GM12872 (cell line): ENCODE results near the gene HIPK1.

ENCODE experiments used
- TF ChIP-seq, protein P1 (sequence below): IDR thresholded peaks from 3 replicates; pipeline ENCODE4 v1.5.1; 2011; ENCODE audit warnings: low read depth, mild to moderate bottlenecking, low read length, moderate library complexity; ENCODE audit not compliant: insufficient read depth

Gene HIPK1

DNA sequence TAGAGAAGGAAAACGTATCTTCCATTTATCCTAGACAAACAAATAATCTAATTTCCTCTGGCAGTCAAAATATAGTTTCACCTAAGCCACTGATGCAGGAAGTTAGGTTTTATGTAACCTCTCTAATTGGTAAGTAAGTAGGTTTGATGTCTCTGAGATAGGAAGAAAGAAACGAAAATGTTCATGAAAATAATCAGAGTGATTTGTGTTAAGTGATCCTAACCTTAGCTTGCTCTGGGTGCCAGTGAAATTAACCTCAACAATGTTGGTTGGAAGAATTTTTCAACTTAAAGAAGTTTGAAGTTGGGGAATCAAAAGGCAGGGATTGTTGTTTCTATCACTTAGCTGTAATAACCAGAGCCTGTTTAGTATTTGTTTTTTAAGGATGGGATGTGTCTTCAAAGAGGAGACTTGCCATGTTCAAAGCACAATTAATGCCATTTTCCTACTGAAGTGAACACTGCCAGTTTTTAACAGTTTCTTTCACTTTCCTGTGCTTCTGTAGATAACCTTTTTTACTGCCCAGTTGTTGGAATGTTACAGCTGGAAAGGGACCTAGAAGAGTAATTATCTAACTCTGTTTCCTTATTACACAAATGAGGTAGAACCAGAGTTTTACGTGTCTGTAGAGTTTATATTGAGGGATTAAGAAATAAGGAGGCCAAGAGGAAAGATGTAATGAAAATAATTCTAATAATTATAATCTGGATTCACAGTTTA lies 18.4 kb downstream of the HIPK1 start:
- TF ChIP-seq, protein P1, sequence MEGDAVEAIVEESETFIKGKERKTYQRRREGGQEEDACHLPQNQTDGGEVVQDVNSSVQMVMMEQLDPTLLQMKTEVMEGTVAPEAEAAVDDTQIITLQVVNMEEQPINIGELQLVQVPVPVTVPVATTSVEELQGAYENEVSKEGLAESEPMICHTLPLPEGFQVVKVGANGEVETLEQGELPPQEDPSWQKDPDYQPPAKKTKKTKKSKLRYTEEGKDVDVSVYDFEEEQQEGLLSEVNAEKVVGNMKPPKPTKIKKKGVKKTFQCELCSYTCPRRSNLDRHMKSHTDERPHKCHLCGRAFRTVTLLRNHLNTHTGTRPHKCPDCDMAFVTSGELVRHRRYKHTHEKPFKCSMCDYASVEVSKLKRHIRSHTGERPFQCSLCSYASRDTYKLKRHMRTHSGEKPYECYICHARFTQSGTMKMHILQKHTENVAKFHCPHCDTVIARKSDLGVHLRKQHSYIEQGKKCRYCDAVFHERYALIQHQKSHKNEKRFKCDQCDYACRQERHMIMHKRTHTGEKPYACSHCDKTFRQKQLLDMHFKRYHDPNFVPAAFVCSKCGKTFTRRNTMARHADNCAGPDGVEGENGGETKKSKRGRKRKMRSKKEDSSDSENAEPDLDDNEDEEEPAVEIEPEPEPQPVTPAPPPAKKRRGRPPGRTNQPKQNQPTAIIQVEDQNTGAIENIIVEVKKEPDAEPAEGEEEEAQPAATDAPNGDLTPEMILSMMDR = no peak

DNA sequence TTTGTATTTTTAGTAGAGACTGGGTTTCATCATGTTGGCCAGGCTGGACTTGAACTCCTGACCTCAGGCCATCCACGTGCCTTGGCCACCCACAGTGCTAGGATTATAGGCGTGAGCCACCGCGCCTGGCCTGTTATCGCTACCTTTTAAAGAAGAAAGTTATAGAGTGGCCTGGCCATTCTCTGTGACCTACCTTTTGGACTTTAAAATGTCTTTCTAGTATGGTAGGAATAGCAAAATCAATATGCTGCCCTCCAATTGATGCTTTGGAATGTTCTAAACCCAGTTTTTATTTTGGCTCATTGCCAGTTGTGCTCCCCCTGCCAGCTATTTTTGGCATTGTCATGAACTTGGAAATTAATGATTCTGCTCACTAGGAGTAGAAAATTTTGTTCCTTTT lies 19.9 kb downstream of the HIPK1 start:
- TF ChIP-seq, protein P1 = no peak

DNA sequence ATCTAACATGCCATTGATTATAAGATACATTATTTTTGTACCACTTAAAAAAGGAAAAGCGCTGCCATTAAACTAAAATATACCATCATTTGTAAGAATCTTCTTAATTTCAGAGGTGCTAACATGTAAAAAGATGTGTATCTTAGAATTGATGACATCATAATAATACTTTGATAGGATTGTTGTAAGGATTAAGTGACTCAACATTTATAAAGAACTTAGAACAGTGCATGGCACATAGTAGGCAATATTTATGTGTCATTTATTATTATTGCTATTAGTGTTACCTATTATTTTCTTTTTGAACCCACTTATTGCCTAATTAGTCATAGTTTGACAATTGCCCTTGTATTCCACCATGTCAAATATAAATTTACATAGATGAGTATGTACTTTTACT lies 21.8 kb downstream of the HIPK1 start:
- TF ChIP-seq, protein P1 = no peak

DNA sequence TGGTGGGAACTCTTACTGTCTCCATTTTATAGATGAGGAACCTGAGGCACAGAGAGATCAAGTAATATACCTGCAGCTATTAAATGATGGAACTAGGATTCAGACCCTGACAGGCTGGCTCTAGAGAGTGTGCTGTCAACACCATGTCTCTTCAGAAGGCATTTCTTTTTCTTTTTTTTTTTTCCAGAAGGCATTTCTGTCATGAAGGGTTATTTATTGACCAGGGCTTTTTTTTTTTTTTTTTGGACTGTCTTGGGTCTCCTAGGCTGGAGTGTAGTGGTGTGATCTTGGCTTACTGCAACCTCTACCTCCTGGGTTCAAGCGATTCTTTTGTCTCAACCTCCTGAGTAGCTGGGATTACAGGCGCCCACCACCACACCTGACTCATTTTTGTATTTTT lies 22.6 kb downstream of the HIPK1 start:
- TF ChIP-seq, protein P1 = no peak

DNA sequence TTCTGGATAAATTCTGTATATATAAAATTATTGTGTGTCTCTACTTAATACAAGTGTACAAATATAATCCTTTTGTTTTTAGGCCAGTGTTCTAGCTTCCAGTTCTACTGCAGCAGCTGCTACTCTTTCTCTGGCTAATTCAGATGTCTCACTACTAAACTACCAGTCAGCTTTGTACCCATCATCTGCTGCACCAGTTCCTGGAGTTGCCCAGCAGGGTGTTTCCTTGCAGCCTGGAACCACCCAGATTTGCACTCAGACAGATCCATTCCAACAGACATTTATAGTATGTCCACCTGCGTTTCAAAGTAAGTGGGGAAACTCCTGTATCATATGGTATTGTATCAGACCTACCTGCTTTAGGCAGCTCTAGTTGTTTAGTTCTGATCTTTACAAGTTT lies 28.9 kb downstream of the HIPK1 start:
- TF ChIP-seq, protein P1 = no peak

DNA sequence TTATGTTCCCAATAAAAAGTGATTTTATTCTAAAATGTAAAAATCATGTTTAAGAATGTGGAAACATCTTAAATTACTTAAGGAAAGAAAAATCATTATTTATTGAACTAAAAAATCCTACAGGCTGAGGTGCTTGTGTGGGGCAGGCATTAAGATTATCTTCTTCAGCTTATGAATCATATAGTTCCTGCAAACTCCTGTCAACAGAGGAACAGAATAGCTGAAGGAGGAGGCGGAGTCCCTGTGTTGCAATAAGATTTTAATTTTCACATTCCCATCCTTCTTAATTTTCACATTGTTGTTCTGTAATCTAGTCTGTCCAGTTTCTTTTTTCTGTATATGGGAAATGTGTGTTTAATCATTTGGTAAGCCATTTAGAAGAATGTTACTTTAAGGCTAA lies 29.6 kb downstream of the HIPK1 start:
- TF ChIP-seq, protein P1 = no peak

DNA sequence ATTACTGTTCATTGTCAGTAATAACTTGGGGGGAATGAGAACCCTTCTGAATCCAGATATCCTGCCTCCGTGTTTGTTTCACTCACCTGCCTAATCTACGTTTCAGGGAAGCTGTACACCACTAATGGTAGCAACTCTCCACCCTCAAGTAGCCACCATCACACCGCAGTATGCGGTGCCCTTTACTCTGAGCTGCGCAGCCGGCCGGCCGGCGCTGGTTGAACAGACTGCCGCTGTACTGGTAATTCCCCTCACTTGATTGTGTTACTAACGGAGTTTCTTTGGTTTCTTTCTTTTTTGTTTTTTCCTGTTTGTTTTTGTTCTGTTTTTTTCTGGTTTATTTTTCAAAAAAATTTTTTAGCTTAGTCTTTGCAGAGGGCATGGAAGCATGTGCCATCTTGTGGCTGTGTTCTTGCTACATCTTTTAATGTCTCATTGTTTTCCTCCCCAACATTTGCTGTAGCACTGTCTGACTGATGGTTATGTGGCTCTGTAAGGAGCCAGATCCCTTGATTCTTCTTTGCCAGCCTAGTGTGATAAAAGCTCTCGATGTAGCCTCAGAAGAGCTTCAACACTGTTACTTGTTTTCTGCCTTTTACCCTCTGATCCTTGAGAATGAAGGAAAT lies 34.3 kb downstream of the HIPK1 start:
- TF ChIP-seq, protein P1 = no peak
